Mucosa of rectum (tissue), 2 donors: ENCODE results near the gene PRDM1.

ENCODE experiments used
- H3K27ac ChIP-seq, 2 donors: one replicate each; pipeline ENCODE4 v1.7.0; 2013; ENCODE audit warnings: inconsistent platforms in 2 of 2, low read depth in 2 of 2, low read length in 2 of 2
- H3K27me3 ChIP-seq, 2 donors: one replicate each; pipeline ENCODE4 v1.7.0; 2013; ENCODE audit warnings: low read length in 2 of 2; ENCODE audit not compliant: control insufficient read depth in 2 of 2, insufficient read depth in 2 of 2
- H3K36me3 ChIP-seq, 2 donors: one replicate each; pipeline ENCODE4 v1.7.0; 2013; ENCODE audit warnings: low read length in 2 of 2; ENCODE audit not compliant: control insufficient read depth in 2 of 2, insufficient read depth in 2 of 2
- H3K4me1 ChIP-seq, 2 donors: one replicate each; pipeline ENCODE4 v1.7.0; 2013; ENCODE audit warnings: low read length in 2 of 2, mild to moderate bottlenecking in 1 of 2; ENCODE audit not compliant: control insufficient read depth in 2 of 2, insufficient read depth in 2 of 2
- H3K4me3 ChIP-seq, 2 donors: one replicate each; pipeline ENCODE4 v1.7.0; 2013; ENCODE audit warnings: low read length in 2 of 2
- H3K9ac ChIP-seq, 2 donors: one replicate each; pipeline ENCODE4 v1.7.0; 2013; ENCODE audit warnings: low read length in 2 of 2, low read depth in 1 of 2, mild to moderate bottlenecking in 1 of 2
- H3K9me3 ChIP-seq, 2 donors: one replicate each; pipeline ENCODE4 v1.7.0; 2013; ENCODE audit warnings: low read length in 2 of 2; ENCODE audit not compliant: control insufficient read depth in 2 of 2
- donor health status: healthy.
- donor health status: Normal muscosa, but diverticular disease.

Gene PRDM1

GRCh38 chr6:106069478-106069877 lies 16.7 kb upstream of the PRDM1 start:
- Histone ChIP-seq H3K4me3 (no peak overlapping the region), H3K27ac (no peak overlapping the region), H3K4me1 (no peaks in the 10 kb centered on the region), H3K27me3 (peaks cover 0 to 8% of the 10 kb centered on the region in 2 donors), H3K9ac (no peak overlapping the region), H3K9me3 (no peaks in the 10 kb centered on the region), H3K36me3 (no peaks in the 10 kb centered on the region)

DNA sequence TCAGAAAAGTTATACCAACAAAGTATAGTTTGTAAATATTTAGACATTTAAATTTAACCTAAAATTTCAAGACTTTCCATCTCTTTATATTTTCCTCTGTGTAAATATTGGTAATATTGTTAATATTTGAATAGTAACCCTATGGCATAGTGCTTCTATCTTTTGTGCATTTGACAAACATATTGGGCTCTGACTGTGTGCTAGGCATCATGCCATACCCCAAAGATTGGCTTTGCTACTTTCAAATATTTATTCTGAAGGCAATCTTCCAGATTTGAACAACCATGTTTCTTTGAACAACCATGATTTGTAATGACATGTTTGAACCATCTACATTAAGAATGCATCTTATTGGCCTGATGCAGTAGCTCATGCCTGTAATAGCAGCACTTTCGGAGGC lies 15.5 kb upstream of the PRDM1 start:
- H3K27ac ChIP-seq, result no peak overlapping the region
- no peak overlapping the region for H3K4me3 ChIP-seq
- H3K9me3 ChIP-seq, result no peaks in the 10 kb centered on the region
- H3K4me1 ChIP-seq, result no peaks in the 10 kb centered on the region
- no peaks in the 10 kb centered on the region for H3K36me3 ChIP-seq
- no peak overlapping the region for H3K9ac ChIP-seq
- peaks cover 0 to 8% of the 10 kb centered on the region in 2 donors for H3K27me3 ChIP-seq

GRCh38 chr6:106072501-106073090 lies 13.5 kb upstream of the PRDM1 start:
- Histone ChIP-seq H3K9ac (no peak overlapping the region), H3K4me3 (no peak overlapping the region)

DNA sequence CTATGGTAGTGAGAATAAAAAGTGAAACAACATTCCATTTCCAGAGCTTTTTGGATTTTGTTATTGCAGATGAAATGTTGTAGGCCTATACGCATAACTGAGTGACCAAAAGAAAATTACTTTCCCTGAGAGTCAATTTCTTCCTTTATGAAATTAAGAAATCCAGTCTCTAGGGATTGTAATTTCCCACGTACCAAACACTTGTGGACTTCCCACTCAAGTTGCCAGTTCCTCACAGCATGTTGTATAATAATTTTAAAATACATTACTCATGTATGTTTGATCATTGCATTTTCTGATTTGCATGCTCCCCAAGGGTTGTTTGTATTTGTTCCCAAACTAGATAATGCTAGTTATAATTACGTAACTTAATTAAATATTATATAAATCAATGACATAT lies 12.0 kb upstream of the PRDM1 start:
- H3K27ac ChIP-seq, result no peak overlapping the region
- H3K36me3 ChIP-seq, result no peaks in the 10 kb centered on the region
- peaks cover 0 to 8% of the 10 kb centered on the region in 2 donors for H3K27me3 ChIP-seq
- H3K9ac ChIP-seq, result no peak overlapping the region
- peaks cover 0 to 3% of the 10 kb centered on the region in 2 donors for H3K4me1 ChIP-seq
- H3K4me3 ChIP-seq, result no peak overlapping the region
- no peaks in the 10 kb centered on the region for H3K9me3 ChIP-seq

More at GRCh38 chr6:106072501-106073090, 13.5 kb upstream of the PRDM1 start:
- H3K9me3 ChIP-seq, result no peaks in the 10 kb centered on the region
- H3K27ac ChIP-seq, result no peak overlapping the region
- H3K36me3 ChIP-seq, result no peaks in the 10 kb centered on the region
- H3K4me1 ChIP-seq, result peaks cover 0 to 3% of the 10 kb centered on the region in 2 donors
- peaks cover 0 to 8% of the 10 kb centered on the region in 2 donors for H3K27me3 ChIP-seq

DNA sequence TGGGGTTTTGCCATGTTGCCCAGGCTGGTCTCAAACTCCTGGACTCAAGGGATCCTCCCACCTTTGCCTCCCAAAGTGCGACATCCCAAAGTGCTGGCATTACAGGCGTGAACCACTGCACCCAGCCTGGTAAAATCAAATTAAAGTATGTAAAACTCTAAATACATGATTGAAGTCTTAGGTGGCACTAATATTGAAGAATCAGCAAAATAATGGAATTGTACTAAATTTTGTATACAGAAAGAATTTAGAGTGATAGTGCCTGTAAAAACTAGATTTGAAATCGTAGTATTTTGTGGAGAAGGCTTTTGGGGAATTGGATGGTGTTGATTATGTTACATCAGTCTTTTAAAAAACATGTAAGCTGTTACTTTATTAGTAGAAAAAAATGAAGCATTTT lies 10.0 kb upstream of the PRDM1 start:
- Histone ChIP-seq H3K9me3 (no peaks in the 10 kb centered on the region), H3K36me3 (no peaks in the 10 kb centered on the region), H3K27me3 (peaks cover 0 to 5% of the 10 kb centered on the region in 2 donors), H3K9ac (no peak overlapping the region), H3K4me3 (no peak overlapping the region), H3K4me1 (peaks cover 0 to 3% of the 10 kb centered on the region in 2 donors), H3K27ac (no peak overlapping the region)

DNA sequence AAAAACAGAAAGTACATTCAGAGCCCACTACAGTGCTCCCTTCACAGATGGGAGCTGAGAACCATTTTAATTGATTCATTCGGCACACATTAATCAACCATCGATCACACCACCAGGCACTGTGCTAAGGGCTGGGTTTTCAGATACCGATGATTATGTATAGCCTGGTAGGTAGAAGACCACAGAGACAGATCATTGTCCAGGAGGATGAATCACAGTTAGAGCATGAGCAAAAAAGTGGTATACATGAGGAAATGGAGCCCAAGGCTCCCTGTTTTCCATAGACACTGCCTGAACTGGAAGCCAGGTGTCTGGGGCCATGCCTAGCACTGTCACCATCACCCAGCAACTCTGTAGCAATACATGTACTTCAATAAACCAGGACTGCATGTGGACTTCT lies 9.0 kb upstream of the PRDM1 start:
- Histone ChIP-seq H3K27ac (peak overlapping the region in 1 of 2 donors; percentile 23), H3K4me1 (peaks cover 0 to 3% of the 10 kb centered on the region in 2 donors), H3K36me3 (no peaks in the 10 kb centered on the region), H3K9me3 (no peaks in the 10 kb centered on the region), H3K9ac (no peak overlapping the region), H3K27me3 (no peaks in the 10 kb centered on the region), H3K4me3 (no peak overlapping the region)

- Histone ChIP-seq H3K9ac (no peak overlapping the region), H3K4me3 (no peak overlapping the region), H3K4me1 (peaks cover 0 to 3% of the 10 kb centered on the region in 2 donors), H3K27ac (no peak overlapping the region), H3K36me3 (no peaks in the 10 kb centered on the region), H3K27me3 (no peaks in the 10 kb centered on the region), H3K9me3 (no peaks in the 10 kb centered on the region)
These were observed 8.3 kb upstream of the PRDM1 start for GRCh38 chr6:106077881-106078280.

DNA sequence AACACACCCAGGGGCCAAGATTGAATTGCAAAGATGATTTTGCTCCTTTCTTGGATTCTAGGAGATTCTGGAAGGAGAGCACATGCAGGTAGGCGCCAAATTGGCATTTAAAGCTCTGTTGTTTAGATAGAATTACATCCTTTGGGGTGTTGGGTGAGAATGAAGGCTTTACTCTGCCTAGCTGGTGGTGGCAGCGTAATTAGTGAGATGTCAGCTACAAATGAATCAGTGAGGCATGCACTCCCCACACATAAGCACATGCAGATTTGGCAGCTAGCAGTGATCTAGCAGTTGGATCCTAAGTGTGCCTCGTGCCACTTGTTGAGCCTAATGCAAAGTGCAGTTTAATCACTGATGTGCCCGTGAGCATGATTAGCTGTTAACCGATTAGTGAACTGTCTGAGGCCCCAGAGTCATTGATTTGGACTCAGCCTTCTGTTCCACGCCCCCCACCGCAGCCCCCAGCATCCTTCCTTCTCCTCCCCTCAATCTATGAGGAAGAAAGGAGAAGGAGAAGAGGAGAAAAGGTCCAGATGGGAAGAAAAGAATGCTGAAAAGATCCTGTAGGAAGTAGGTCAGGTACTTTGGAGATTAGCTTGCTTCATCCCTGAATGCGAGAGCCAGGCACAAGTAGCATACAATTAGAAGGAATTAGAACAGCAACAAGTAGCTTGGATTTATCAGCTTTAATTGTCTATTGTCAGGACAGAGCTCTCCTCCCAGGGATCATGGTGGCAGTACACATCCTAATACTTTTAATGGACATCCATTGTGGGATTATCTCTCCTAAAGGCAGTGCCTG lies 6.0 kb upstream of the PRDM1 start:
- no peaks in the 10 kb centered on the region for H3K27me3 ChIP-seq
- no peaks in the 10 kb centered on the region for H3K36me3 ChIP-seq
- H3K4me3 ChIP-seq, result no peak overlapping the region
- H3K9ac ChIP-seq, result no peak overlapping the region
- H3K4me1 ChIP-seq, result peaks cover 5 to 6% of the 10 kb centered on the region in 2 donors
- H3K9me3 ChIP-seq, result no peaks in the 10 kb centered on the region
- H3K27ac ChIP-seq, result no peak overlapping the region

GRCh38 chr6:106080763-106081095 lies 5.4 kb upstream of the PRDM1 start:
- no peak overlapping the region for H3K4me3 ChIP-seq
- H3K4me1 ChIP-seq, result peaks cover 7 to 11% of the 10 kb centered on the region in 2 donors
- H3K36me3 ChIP-seq, result no peaks in the 10 kb centered on the region
- H3K27ac ChIP-seq, result no peak overlapping the region
- H3K27me3 ChIP-seq, result no peaks in the 10 kb centered on the region
- H3K9me3 ChIP-seq, result no peaks in the 10 kb centered on the region
- H3K9ac ChIP-seq, result no peak overlapping the region

DNA sequence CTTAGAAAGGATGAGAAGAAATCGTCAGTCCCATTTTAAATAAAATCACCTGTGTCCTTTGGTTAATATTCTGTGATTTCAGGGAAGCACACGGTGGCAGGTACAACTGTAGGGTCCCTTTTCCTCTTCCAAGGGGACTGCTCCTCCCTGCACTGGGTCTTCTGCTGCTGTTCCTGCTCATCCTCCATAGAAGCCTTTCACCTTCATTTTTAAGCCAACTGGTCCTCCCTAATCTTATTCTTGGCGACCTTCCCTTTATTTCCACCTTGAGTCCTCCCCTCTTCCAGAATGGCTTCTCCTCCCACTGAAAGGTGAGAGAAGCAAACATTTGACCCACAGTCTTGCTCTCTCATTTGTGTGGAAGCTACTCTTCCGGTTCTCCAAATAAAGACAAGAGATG lies 4.4 kb upstream of the PRDM1 start:
- Histone ChIP-seq H3K9ac (no peak overlapping the region), H3K27ac (no peak overlapping the region), H3K36me3 (no peaks in the 10 kb centered on the region), H3K4me3 (no peak overlapping the region), H3K4me1 (peaks cover 7 to 13% of the 10 kb centered on the region in 2 donors), H3K9me3 (no peaks in the 10 kb centered on the region), H3K27me3 (no peaks in the 10 kb centered on the region)
